ENCODE measurements around the gene MTUS2. TPM values are rescaled to one million over a fixed set of nuclear protein-coding genes. Genes with fewer than 3 reads are reported as not detected.

The MTUS2 gene
- total and polyA plus RNA-seq, 2 donors (not counting 3 experiments of a cell fraction or from before 2014, with no cell fraction given) = not detected

DNA sequence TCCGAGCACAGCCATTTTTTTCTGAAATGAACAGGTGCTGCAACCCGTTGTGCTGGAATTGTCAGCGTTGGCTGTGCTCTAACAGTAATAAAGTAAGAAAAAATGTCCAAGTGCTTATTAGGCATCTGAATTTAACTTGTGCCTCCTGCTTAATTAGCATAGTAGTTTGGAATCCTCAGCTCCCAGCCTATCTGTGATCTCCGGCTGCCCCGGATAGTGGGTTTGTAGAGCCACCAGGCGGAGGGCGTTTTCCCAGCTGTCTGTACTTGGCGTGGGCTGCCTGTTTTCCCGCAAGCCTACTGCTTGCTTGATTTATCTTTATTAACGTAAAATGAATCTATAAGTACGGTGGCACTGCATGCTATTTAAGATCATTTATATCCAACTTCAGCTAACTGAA is 137.9 kb downstream of the MTUS2 start:
- Histone ChIP-seq H3K4me1 (ENCODE audit: control insufficient read depth, extremely low read depth, insufficient read depth, low read length) (no peaks in the 10 kb centered on the region), H3K4me2 (ENCODE audit: insufficient read depth, low read length) (no peak overlapping the region), H3K27ac (ENCODE audit: insufficient read depth, low read depth, low read length) (no peak overlapping the region), H3K4me3 (replicated peaks in 1 of 3; ENCODE audit: insufficient read depth in 1 of 3, low read depth in 1 of 3, low read length in 3 of 3) (no peak overlapping the region), H3K9me3 (replicated peaks; ENCODE audit: control insufficient read depth, insufficient read depth, low read length) (no peaks in the 10 kb centered on the region), H3K9me1 (replicated peaks; ENCODE audit: control insufficient read depth, extremely low read depth, insufficient read depth, low read length) (no peaks in the 10 kb centered on the region), H3K27me3 (ENCODE audit: control insufficient read depth in 2 of 2, insufficient read depth in 2 of 2, low read length in 2 of 2) (no peaks in the 10 kb centered on the region), H2AFZ (ENCODE audit: low read depth, low read length) (no peak overlapping the region), H4K20me1 (replicated peaks; ENCODE audit: control insufficient read depth, extremely low read depth, insufficient read depth, low read length) (no peaks in the 10 kb centered on the region), H3K79me2 (ENCODE audit: control insufficient read depth, insufficient read depth, low read length) (no peaks in the 10 kb centered on the region), H3K9ac (replicated peaks; ENCODE audit: extremely low read depth, insufficient read depth, low read length) (no peak overlapping the region), H3K36me3 (ENCODE audit: control insufficient read depth in 2 of 2, extremely low read depth in 1 of 2, insufficient read depth in 2 of 2, low read length in 2 of 2) (no peaks in the 10 kb centered on the region)
- FAIRE-seq = no peak
- POLR2A ChIA-PET = no interaction called here
- TF ChIP-seq, protein P1, sequence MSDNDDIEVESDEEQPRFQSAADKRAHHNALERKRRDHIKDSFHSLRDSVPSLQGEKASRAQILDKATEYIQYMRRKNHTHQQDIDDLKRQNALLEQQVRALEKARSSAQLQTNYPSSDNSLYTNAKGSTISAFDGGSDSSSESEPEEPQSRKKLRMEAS (IDR thresholded peaks at IDR 0.05; ENCODE audit: insufficient read depth, insufficient read length) = no peak
- BruUV-seq (replicated peaks) = no TSS peak
- intact Hi-C loops (cut with micrococcal nuclease) = no loop called here
- dilution Hi-C loops (cut with MboI; ENCODE audit: extremely low pct_ligation_motif_present, low sequenced_read_pairs) = no loop called here
- DNase-seq (ENCODE audit: low read depth, low spot score) = no peak
- CTCF ChIA-PET = no interaction called here

GRCh38 chr13:28958441-28958840 is 138.3 kb downstream of the MTUS2 start:
- no TSS peak for BruUV-seq (replicated peaks)
- Histone ChIP-seq H3K4me3 (replicated peaks in 1 of 3; ENCODE audit: insufficient read depth in 1 of 3, low read depth in 1 of 3, low read length in 3 of 3) (no peak overlapping the region), H3K4me2 (ENCODE audit: insufficient read depth, low read length) (no peak overlapping the region), H4K20me1 (replicated peaks; ENCODE audit: control insufficient read depth, extremely low read depth, insufficient read depth, low read length) (no peaks in the 10 kb centered on the region), H3K9ac (replicated peaks; ENCODE audit: extremely low read depth, insufficient read depth, low read length) (no peak overlapping the region), H3K79me2 (ENCODE audit: control insufficient read depth, insufficient read depth, low read length) (no peaks in the 10 kb centered on the region), H3K36me3 (ENCODE audit: control insufficient read depth in 2 of 2, extremely low read depth in 1 of 2, insufficient read depth in 2 of 2, low read length in 2 of 2) (no peaks in the 10 kb centered on the region), H2AFZ (ENCODE audit: low read depth, low read length) (no peak overlapping the region), H3K9me1 (replicated peaks; ENCODE audit: control insufficient read depth, extremely low read depth, insufficient read depth, low read length) (no peaks in the 10 kb centered on the region), H3K27me3 (ENCODE audit: control insufficient read depth in 2 of 2, insufficient read depth in 2 of 2, low read length in 2 of 2) (no peaks in the 10 kb centered on the region), H3K27ac (ENCODE audit: insufficient read depth, low read depth, low read length) (no peak overlapping the region), H3K9me3 (replicated peaks; ENCODE audit: control insufficient read depth, insufficient read depth, low read length) (no peaks in the 10 kb centered on the region), H3K4me1 (ENCODE audit: control insufficient read depth, extremely low read depth, insufficient read depth, low read length) (no peaks in the 10 kb centered on the region)
- intact Hi-C loops (cut with micrococcal nuclease) (no loop called here), dilution Hi-C loops (cut with MboI; ENCODE audit: extremely low pct_ligation_motif_present, low sequenced_read_pairs) (no loop called here)
- TF ChIP-seq EZH2 (IDR thresholded peaks at IDR 0.05; ENCODE audit: borderline replicate concordance, low read depth, low read length, severe bottlenecking) (no peak), FOS (IDR thresholded peaks at IDR 0.05; ENCODE audit: borderline replicate concordance, insufficient read depth, low read length) (no peak), MYC (IDR thresholded peaks at IDR 0.05; ENCODE audit: low read depth, low read length) (no peak), GATA2 (IDR thresholded peaks at IDR 0.05; ENCODE audit: insufficient read depth, insufficient read length, low read depth, low read length) (no peak), POLR2AphosphoS5 (IDR thresholded peaks at IDR 0.05; ENCODE audit: insufficient read depth, low read depth, low read length) (no peak), POLR2A (IDR thresholded peaks at IDR 0.05; ENCODE audit: low read depth, low read length) (no peak), JUN (IDR thresholded peaks at IDR 0.05; ENCODE audit: borderline replicate concordance, insufficient read depth, insufficient read length, low read depth) (no peak)
- TF ChIP-seq, protein P1 (IDR thresholded peaks at IDR 0.05; ENCODE audit: insufficient read depth, insufficient read length) = no peak
- TF ChIP-seq, protein P2, sequence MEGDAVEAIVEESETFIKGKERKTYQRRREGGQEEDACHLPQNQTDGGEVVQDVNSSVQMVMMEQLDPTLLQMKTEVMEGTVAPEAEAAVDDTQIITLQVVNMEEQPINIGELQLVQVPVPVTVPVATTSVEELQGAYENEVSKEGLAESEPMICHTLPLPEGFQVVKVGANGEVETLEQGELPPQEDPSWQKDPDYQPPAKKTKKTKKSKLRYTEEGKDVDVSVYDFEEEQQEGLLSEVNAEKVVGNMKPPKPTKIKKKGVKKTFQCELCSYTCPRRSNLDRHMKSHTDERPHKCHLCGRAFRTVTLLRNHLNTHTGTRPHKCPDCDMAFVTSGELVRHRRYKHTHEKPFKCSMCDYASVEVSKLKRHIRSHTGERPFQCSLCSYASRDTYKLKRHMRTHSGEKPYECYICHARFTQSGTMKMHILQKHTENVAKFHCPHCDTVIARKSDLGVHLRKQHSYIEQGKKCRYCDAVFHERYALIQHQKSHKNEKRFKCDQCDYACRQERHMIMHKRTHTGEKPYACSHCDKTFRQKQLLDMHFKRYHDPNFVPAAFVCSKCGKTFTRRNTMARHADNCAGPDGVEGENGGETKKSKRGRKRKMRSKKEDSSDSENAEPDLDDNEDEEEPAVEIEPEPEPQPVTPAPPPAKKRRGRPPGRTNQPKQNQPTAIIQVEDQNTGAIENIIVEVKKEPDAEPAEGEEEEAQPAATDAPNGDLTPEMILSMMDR (IDR thresholded peaks at IDR 0.05; ENCODE audit: extremely low read depth in 1 of 2, insufficient read depth in 1 of 2, low read depth in 1 of 2, low read length in 2 of 2) = no peak
- DNase-seq (ENCODE audit: low read depth, low spot score) = no peak
- POLR2A ChIA-PET = no interaction called here
- FAIRE-seq = no peak
- CTCF ChIA-PET = no interaction called here
